HEK293 (cell line): ENCODE results near the gene MAPRE2.

Experiments used
- CTCF ChIP-seq: fragments of 450-650 bp; formaldehyde crosslinking; IDR thresholded peaks from 2 replicates; pipeline ENCODE4 v1.5.1; 2016; ENCODE audit warnings: missing biosample characterization, missing genetic modification characterization
- HIC1 ChIP-seq: fragments of 450-650 bp; formaldehyde crosslinking; IDR thresholded peaks from 2 replicates; pipeline ENCODE4 v1.5.1; 2016; ENCODE audit warnings: missing biosample characterization, missing genetic modification characterization
- IKZF3 ChIP-seq: fragments of 450-650 bp; IDR thresholded peaks from 2 replicates; pipeline ENCODE4 v1.5.0; 2018; ENCODE audit warnings: missing biosample characterization, mild to moderate bottlenecking, missing genetic modification characterization, moderate library complexity
- KLF7 ChIP-seq: fragments of 450-650 bp; formaldehyde crosslinking; IDR thresholded peaks from 2 replicates; pipeline ENCODE4 v1.5.1; 2016; ENCODE audit warnings: missing biosample characterization, missing genetic modification characterization, borderline replicate concordance
- OVOL3 ChIP-seq: fragments of 450-650 bp; formaldehyde crosslinking; IDR thresholded peaks from 2 replicates; pipeline ENCODE4 v1.5.1; 2016; ENCODE audit warnings: missing biosample characterization, missing genetic modification characterization
- REST ChIP-seq: fragments of 450-650 bp; formaldehyde crosslinking; IDR thresholded peaks from 2 replicates; pipeline ENCODE4 v1.5.1; 2016; ENCODE audit warnings: missing biosample characterization, missing genetic modification characterization
- TCF7L2 ChIP-seq: IDR thresholded peaks from 2 replicates; pipeline ENCODE4 v1.6.1; 2011; ENCODE audit warnings: low read depth, mild to moderate bottlenecking, inconsistent platforms, low read length, moderate library complexity, borderline replicate concordance
- WT1 ChIP-seq: fragments of 450-650 bp; formaldehyde crosslinking; IDR thresholded peaks from 2 replicates; pipeline ENCODE4 v1.5.1; 2016; ENCODE audit warnings: missing biosample characterization, missing genetic modification characterization
- ZNF112 ChIP-seq: fragments of 450-650 bp; formaldehyde crosslinking; IDR thresholded peaks from 2 replicates; pipeline ENCODE4 v1.5.0; 2017; ENCODE audit warnings: missing biosample characterization, missing genetic modification characterization
- ZNF24 ChIP-seq: fragments of 450-650 bp; formaldehyde crosslinking; IDR thresholded peaks from 2 replicates; pipeline ENCODE4 v1.5.1; 2016; ENCODE audit warnings: missing biosample characterization, missing genetic modification characterization
- ZNF76 ChIP-seq: fragments of 450-650 bp; formaldehyde crosslinking; IDR thresholded peaks from 2 replicates; pipeline ENCODE4; 2016; ENCODE audit warnings: low read depth, missing biosample characterization, missing genetic modification characterization, borderline replicate concordance
- TF ChIP-seq, protein P1 (sequence below): fragments of 450-650 bp; formaldehyde crosslinking; IDR thresholded peaks from 2 replicates; pipeline ENCODE4 v1.5.1; 2016; ENCODE audit warnings: missing biosample characterization, missing genetic modification characterization
- TF ChIP-seq, protein P2 (sequence below): fragments of 450-650 bp; formaldehyde crosslinking; IDR thresholded peaks from 2 replicates; pipeline ENCODE4 v1.5.1; 2016; ENCODE audit warnings: missing biosample characterization, missing genetic modification characterization

DNA sequence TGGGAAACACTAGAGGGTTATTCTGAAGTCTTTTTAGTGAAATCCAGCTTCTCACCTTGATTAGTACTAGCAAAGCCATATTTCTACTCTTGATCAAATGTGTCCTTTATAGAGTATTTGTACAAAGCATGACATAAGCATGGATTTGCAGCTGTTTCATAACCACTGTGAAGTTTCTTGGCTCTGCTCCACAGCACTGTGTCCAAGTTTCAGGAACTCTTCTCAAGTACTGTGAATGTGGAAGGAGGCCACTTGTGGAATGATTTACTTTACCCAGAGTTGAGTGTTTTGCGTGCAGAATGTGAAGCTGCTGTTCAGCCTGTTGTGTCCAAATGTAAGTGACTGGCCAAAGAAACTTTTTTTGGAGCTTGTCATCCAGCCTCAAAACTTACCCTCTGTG is 16.2 kb upstream of the MAPRE2 start:
- no peak for TF ChIP-seq WT1 (tag by site-specific recombination)
- TF ChIP-seq, protein P1, sequence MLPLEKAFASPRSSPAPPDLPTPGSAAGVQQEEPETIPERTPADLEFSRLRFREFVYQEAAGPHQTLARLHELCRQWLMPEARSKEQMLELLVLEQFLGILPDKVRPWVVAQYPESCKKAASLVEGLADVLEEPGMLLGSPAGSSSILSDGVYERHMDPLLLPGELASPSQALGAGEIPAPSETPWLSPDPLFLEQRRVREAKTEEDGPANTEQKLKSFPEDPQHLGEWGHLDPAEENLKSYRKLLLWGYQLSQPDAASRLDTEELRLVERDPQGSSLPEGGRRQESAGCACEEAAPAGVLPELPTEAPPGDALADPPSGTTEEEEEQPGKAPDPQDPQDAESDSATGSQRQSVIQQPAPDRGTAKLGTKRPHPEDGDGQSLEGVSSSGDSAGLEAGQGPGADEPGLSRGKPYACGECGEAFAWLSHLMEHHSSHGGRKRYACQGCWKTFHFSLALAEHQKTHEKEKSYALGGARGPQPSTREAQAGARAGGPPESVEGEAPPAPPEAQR, result no peak
- TF ChIP-seq CTCF (tag by site-specific recombination), result no peak
- TF ChIP-seq ZNF76 (tag by site-specific recombination), result no peak
- no peak for TF ChIP-seq TCF7L2
- TF ChIP-seq, protein P2, sequence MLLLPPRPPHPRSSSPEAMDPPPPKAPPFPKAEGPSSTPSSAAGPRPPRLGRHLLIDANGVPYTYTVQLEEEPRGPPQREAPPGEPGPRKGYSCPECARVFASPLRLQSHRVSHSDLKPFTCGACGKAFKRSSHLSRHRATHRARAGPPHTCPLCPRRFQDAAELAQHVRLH (tag by site-specific recombination), result no peak
- no peak for TF ChIP-seq IKZF3 (tag by site-specific recombination)
- no peak for TF ChIP-seq OVOL3 (tag by site-specific recombination)
- TF ChIP-seq REST, result no peak
- TF ChIP-seq ZNF24 (tag by site-specific recombination), result no peak
- no peak for TF ChIP-seq HIC1 (tag by site-specific recombination)
- TF ChIP-seq ZNF112 (tag by site-specific recombination), result no peak
- no peak for TF ChIP-seq KLF7
